GM19395 (cell line): ENCODE results near the gene C14orf132.
"Not testable (repeated sequence)": the region's sequence is repeated elsewhere in the genome, so short reads cannot be mapped to it uniquely, and the experiment has no call there.

Source experiments
- ATAC-seq: cut with Tn5 transposase; IDR thresholded peaks from one replicate; pipeline ENCODE4 v1.9.1; 2021; ENCODE audit warnings: mild to moderate bottlenecking, moderate library complexity; ENCODE audit not compliant: unreplicated experiment

The C14orf132 gene

DNA sequence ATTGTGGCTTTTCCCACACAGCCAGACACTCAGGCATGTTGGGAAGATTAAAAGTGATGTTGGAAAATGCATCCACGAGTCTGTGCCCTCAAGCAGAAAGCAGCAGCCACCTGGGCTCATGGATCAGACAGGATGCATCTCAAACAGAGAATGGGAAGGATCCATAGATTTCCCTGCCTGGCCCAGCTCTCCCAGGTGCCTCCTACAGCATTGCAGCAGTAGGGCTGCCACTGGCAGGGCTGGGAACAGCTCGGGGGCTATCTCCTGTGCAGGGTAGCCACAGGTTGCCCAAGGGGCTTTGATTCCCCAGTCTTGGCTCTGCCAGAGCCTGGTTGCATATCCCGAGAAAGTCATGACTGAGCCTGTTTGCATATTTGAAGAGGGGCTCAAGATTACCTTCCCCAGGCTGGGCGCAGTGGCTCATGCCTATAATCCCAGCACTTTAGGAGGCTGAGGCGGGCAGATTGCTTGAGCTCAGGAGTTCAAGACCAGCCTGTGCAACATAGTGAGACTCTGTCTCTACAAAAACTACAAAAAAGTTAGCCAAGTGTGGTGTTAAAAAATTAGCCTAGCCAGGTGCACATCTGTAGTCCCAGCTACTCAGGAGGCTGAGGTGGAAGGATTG lies 19.5 kb downstream of the C14orf132 start:
- no peak for ATAC-seq

DNA sequence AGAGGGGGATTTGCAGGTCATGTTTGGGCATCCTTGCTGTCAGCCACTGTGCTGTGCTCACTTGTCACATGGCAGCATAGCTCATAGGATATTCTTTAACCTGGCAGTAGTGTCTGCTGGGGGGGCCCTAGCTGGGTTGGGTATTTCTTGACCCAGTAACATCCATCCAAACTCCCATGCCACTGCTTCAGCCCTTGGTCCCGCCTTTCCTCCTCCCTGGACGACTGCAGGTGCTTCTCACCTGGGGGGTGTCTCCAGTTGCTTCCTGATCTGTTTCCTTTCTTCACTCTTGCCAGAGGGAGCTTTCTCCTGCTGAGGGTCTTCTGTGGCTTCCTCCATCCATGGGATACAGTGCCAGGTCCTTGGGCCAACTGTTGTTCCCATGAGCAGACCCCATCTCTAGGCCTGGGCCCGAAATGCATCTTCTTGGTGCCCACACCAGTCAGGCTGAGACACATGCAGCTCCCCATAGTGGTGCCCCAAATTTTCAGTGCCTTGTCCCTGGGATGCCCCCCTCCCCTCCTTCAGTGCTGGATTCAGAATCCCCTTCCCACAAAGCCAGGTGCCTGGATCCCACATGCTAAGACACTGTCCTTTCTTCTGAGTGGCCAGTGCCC lies 20.5 kb downstream of the C14orf132 start:
- no peak for ATAC-seq

DNA sequence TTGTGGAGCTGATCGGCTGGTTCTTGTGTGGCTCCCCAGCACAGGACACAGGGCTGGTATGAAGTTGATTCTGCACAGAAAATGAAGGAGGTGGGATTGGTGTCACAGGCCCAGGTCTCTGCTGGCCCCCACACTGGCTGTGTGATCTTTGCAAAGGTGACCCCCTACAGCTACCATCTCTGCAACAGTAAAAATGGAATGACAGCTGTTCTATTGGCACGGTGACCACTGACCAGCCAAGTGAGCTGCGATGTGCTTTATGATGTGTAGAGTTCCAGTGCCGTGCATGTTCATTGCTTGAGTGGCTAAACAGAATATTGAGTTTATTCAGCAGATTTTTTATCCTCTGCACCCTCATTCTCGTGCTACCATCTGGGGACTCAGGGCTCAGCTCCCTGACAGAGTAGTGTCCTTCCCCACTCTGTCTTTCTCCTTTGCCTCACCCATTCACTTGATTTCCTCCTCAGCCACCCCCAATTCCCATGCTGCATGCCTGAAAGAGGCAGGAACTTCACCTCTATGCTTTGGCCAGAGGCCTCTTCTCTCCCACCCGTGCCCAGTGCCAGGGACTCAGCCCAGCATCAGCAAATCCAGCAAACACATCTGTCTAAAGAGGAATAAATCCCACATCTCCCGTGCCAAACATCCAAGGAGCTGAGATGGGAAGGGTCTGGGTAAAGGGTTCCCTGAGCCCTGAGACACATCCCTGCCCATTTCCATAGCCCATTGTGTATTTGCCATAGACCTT lies 21.2 kb downstream of the C14orf132 start:
- ATAC-seq, result no peak

DNA sequence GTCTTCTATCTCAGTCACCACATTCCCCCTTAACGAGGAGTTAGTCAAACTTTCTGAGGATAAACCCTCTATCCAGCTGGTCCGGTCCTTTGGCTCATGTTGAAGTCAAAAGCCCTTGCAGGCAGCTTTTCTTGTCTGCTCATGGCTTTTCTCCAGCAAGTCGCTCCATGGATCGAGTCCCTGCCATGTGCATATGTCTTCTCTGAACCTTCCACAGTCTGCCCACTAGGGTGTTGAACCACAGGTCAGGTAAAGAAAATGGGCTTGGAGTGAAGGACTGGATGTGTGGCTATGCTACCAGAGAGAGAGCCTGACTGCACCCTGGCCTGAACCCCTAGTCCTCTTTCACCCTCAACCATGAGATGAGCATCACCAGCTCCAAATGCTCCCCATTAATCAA lies 22.8 kb downstream of the C14orf132 start:
- ATAC-seq, result no peak

DNA sequence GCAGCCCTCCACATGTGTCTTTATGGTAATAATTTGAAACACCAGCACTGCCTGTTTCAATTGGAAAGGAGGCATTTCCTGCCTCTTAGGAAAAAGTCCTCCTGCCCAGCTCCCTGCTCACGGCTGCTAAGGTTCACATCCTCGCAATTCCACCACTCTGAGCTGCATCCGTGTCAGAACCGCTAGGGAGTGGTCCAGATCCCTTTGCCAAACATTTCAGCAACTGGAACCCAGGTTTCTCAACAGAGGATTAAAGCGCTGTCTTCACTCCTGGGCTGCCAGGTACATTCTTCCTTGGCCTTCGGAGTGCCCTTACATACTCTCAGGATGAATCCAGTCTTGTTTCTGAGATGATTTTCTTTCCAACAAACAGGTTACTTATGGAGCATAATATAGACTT lies 23.3 kb downstream of the C14orf132 start:
- ATAC-seq, result no peak

DNA sequence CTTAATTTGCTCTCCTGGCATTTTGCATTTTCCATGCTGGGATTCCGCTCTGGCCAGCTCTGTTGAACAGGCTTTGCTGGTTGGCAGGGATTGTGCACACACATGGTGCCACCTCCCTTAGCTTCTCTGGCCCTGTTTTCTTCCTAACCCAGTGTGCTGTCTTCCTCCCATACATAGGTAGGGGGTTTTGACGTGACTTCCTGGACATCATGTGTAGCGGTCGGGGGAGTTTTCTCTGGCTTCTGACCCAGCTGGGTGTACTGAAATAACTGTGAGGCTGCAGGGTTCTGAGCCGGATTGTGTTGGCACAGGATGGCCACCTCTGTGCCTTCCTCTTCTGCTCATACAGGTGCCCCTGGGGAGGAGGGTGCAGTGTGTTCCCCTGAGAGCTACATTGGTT lies 25.7 kb downstream of the C14orf132 start:
- no peak for ATAC-seq

DNA sequence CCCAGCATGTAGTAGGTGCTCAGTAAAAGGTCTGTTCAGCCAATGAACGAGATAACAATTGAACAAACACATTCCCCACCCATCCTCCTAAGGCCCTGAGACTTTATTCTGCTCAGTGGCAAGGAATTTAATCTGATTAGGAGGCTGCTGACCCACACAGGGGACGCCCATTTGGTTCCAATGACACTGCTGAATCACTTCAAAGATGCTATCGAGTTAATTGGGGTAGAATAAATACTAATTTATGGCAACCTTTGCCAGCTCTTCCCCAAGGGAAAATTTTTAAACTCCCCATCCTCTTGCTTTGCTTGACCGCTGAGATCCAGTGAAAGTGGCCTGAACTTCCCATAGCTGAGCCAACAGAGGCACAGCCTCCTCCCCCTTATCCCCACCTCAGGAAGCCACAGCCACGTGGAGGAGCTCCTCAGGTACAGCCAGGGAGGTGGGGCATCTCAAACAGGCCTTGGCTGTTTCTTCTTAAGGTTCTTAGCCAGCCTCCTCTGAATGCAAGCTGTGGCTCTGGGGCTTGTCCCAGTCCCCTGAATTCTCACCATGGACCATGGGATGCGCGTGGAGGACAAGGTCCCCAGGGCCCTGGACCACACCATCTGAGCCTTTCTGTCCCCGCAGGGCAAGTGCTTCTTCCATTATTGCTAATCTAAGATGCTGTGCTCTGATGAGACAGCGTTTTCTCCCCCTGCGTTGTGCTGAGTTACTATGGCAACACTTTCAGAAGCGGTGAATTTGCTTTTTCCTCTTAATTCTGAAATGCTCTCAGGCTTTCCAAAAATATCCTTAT lies 26.7 kb downstream of the C14orf132 start:
- ATAC-seq, result no peak

DNA sequence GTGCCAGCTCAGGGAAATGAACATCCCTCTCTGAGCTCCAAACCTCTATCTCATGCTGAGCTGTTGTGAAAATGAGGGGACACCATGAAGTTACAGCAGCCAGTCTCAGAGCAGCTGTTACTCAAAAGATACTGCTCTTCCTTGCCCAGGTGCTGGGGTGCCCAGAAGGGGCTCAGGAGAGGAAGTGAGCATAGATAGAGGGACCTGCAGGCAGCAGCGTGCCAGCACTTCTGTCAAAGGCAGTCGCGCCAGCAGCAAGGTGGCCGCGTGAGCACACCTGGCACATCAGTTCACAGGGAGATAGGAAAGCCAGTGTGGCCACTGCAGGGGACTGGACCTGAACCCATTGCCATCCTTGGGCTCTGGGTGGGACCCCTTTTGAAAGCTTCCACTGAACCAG lies 27.8 kb downstream of the C14orf132 start:
- no peak for ATAC-seq

DNA sequence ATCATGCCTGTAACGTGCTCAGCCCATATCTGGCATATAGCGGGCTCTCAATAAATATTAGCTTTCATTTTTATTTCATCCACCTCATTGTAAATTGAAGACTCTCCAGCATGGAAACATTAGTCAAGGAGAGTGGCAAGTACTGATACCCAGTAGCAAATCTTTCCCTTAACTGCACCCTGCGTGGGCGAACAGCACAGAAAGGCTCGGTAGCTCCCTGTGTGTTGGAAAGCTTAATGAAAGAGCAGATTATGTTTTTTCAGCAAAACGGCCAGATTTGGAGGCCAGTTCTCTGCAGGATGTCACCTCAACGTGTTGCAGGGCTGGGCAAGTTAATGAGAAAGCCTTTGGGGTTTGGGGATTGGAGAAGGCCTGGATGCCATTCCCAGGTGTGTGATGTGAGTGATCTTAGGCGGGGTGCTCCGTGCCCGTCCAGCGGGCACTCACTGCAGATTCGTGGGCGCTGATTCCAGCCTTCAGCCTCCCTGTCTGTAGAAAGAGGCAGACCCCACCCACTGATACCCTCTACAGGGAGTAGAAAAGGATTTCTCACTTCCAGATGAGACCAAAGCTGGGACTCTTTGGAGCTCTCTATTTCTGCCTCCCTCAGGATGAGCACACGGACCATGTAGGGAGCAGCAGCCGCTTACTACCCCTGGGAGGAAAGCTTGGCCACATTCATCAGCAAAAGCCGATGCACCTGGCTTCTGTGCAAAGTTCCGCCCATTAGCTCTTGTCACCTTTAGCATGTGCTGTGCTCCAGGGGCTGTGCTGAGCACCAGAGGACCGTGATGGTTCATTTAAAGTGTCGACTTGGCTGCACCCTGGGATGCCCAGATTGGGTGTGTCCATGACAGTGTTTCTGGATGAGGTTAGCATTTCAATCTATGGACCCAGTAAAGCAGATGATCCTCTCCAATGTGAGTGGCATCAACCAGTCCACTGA lies 29.1 kb downstream of the C14orf132 start:
- no peak for ATAC-seq

DNA sequence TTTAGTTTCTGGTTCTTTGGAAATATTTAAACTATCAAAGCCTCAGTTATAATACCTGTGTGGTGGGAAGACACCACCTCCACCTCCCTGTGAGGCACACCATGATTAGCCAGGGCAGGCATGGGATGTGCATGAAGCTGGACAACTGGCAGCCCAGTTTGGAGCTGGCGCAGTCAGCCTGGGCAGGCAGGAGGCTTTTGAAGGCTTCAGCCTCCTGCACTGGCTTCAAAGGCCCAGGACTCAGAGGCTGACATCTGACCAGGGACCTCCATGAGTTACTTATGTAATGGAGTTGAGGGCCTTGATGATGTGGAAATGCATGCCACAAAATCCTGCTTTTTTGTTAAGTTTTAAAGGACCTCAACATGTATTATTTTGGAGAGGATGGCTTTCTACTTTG lies 30.3 kb downstream of the C14orf132 start:
- ATAC-seq, result no peak

DNA sequence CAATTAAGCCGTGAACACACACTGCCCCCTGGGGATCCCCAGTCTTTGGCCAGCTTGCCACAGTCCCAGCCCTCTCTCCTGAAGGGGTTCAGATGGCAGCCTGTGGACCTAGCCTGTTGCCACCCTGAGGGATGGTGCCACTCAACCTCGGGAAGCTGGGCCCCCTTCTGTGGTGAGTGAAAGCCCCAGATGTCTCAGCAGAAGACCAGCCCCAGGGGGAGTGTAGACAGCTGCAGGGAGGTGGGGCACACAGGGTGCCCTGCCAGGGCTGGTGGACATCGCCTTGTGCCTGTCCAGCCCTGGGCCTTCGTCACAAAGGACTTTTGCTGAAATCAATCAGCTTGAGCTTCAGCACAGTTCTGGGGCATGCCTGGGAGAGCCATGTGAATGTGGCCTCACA lies 32.4 kb downstream of the C14orf132 start:
- no peak for ATAC-seq

DNA sequence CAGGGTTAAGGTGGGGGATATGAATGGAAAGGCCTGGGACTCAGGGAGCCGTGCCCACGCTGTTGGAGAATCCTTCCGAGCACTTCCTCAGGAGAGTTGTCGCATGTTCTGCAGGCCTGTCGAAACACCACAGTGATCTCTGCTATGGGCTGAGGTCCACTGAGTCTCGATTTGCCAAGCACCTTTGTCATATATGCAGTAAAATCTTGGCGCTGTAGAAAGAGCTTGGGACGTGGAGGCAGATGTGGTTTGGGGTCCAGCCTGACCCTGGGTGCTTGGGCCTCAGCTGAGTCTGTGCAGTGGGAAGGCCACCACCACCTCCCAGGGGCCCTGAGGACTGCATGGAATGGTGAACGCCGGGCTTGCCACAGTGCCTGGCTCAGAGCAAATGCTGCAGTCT lies 32.9 kb downstream of the C14orf132 start:
- ATAC-seq, result no peak

DNA sequence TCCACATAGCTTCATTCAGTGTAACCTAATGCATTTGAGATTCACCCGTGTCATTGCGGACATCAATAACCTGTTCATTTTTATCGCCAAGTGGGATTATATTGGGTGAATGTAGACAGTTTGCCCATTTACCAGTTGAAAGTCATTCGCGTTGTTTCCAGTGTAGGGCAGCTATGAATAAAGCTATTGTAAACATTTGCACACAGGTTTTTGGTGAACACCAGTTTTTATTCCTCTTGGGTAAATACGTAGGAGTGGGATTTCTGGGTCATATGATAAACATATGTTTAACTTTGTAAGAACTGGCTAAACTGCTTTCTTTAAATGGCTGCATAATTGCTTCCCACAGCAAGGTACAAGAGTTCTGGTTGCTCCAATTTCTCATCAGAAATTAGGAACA lies 33.6 kb downstream of the C14orf132 start:
- ATAC-seq, result no peak

DNA sequence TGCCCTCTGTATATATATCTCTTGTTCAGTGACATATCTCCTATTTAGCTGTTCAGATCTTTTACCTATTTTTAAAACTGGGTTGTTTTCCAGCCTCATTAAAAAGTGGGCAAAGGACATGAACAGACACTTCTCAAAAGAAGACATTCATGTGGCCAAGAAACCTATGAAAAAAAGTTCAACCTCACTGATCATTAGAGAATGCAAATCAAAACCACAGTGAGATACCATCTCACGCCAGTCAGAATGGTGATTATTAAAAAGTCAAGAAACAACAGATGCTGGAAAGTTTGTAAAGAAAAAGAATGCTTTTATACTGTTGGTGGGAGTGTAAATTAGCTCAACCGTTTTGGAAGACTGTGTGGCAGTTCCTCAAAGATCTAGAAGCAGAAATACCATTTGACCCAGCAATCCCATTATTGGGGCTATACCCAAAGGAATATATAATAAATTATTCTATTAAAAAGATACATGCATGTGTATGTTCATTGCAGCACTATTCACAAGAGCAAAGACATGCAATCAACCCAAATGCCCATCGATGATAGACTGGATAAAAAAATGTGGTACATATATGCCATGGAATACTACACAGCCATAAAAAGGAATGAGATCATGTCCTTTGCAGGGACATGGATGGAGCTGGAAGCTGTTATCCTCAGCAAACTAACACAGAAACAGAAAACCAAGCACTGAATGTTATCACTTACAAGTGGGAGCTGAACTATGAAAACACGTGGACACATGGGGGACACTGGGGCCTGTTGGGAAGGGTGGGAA lies 34.3 kb downstream of the C14orf132 start:
- not testable (repeated sequence) for ATAC-seq

DNA sequence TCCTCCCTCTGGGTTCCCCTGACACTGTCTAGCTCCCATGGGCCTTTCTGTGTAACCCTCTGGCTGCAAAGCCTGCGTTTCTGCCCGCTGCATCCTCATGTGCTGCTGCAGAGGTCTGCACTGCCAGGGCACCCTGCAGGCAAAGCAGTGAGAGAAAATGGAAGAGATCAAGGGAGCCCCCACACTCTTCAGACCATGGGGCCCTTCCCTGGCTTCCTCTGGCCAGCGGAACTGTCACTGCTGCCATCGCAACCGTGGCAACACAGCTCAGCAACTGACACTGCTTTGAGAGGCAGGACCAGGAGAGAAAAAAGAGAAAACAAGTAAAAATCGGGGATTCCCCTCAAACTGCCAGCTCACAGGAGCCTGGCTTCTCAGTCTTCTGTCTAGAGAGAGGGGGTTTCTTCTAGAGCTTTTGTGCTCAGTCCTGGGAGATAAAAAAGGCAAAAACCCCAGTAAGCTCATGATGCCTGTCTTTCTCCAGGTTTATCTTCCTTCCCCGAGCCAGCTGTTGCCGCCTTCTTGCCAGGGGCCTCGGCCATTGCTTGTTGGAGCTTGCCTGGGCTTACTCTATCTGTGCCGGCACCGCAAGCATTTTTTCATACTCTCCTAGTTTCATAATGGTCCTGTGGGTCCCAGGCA lies 38.9 kb downstream of the C14orf132 start:
- ATAC-seq, result no peak

DNA sequence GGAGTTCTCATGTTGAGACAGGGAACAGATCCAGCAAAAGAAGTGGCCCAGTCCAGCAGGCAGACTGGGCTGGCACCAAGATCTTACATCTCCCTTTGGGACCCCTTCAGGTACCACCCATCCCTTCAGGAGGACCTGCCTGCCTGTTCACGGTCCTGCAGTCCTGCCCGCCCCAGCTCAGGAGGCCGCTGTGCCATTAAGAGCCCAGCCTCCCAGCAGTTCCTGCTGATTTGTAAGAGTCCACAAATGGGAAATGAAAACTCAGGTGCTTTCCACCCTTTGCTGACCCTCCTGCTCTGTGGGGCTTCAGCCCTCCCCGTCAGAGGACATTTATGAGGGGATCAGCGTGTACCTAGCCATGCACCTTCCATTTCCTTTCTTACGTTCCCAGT lies 39.5 kb downstream of the C14orf132 start:
- no peak for ATAC-seq

DNA sequence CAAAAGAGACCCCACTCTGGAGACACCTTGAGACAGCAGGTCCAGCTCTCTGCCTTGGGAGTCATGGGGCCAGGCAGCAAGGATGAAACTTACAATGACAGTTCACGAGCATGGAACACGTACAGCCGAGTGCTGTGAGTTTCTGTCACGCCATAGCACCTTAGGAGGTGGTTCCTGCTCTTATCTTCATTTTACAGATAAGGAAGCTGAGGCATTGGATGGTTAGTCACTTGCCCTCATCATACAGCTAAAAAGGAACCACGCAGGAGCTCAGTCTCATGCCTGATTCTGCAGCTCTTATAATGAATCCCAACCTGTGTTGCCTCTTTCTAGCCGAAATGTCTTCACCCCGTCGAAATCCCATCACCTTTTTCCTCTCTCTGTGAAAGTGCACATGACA lies 39.9 kb downstream of the C14orf132 start:
- no peak for ATAC-seq

DNA sequence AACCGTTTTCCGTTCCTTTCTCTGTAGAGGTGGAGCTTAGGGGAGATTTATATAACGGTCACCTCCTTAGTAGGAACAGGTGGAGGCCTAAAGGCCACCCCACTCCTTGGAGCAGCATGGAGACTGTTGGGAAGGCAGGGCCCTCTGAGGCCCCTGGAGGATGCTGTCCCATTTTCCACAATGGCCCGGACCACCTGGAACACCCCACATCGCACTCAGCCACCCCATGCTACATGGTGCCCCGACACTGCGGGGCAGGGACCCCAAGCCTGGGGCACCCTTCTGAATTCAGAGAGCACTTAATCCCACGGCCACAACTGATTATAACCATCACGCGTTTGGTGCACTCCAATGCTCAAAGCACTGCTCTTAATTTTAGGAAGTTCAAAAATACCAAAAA lies 41.4 kb downstream of the C14orf132 start:
- ATAC-seq, result no peak

DNA sequence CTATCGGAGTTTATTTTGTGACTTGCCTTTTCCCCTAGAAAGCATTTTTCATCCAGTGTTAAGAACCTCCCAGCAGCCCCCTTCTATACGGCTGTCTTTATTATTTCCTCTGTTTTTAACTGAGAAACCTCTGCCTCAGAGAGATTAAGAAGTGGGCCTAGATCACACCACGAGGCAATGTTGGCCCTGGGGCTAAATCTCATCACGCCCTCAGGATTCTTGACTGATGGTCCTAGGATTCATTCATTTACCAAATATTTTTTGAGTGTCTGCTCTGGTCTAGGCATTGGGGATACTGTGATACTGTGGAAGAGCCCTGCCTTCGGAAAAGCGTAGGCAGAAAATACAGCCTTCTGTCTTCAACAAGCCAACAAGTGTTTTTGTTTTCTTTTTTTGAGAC lies 42.1 kb downstream of the C14orf132 start:
- no peak for ATAC-seq
